ENCODE data around the gene IGF2BP2.

IGF2BP2 gene

GRCh38 chr3:185767002-185767688, 57.7 kb downstream of the IGF2BP2 start:
- in situ Hi-C loops (cut with MboI; ENCODE audit: low sequenced_read_pairs), result loop anchor here (10.0 kb wide), 1 partner anchor 92 kb away; no protein-coding TSS in a partner anchor

GRCh38 chr3:185766329-185767001, 58.4 kb downstream of the IGF2BP2 start:
- in situ Hi-C loops (cut with MboI; ENCODE audit: low sequenced_read_pairs), result loop anchor here (10.0 kb wide), 1 partner anchor 92 kb away; no protein-coding TSS in a partner anchor

- in situ Hi-C loops (cut with MboI; ENCODE audit: low sequenced_read_pairs), result loop anchor here (10.0 kb wide), 1 partner anchor 90 kb away; no protein-coding TSS in a partner anchor
Measured at GRCh38 chr3:185764980-185765370, 59.9 kb downstream of the IGF2BP2 start.

GRCh38 chr3:185764163-185764979, 60.5 kb downstream of the IGF2BP2 start:
- in situ Hi-C loops (cut with MboI; ENCODE audit: low sequenced_read_pairs), result loop anchor here (10.0 kb wide), 1 partner anchor 90 kb away; no protein-coding TSS in a partner anchor

- in situ Hi-C loops (cut with MboI; ENCODE audit: low sequenced_read_pairs), result loop anchor here (10.0 kb wide), 1 partner anchor 89 kb away; no protein-coding TSS in a partner anchor
Measured at GRCh38 chr3:185763347-185764005, 61.4 kb downstream of the IGF2BP2 start.

GRCh38 chr3:185760550-185760949, 64.3 kb downstream of the IGF2BP2 start:
- in situ Hi-C loops (cut with MboI; ENCODE audit: low sequenced_read_pairs), result loop anchor here (10.0 kb wide), 1 partner anchor 86 kb away; no protein-coding TSS in a partner anchor

GRCh38 chr3:185760088-185760487, 64.8 kb downstream of the IGF2BP2 start:
- in situ Hi-C loops (cut with MboI; ENCODE audit: low sequenced_read_pairs), result loop anchor here (10.0 kb wide), 1 partner anchor 85 kb away; no protein-coding TSS in a partner anchor

GRCh38 chr3:185759512-185759911, 65.3 kb downstream of the IGF2BP2 start:
- in situ Hi-C loops (cut with MboI; ENCODE audit: low sequenced_read_pairs), result no loop called here

- in situ Hi-C loops (cut with MboI; ENCODE audit: low sequenced_read_pairs), result no loop called here
Measured at GRCh38 chr3:185758912-185759311, 65.9 kb downstream of the IGF2BP2 start.

- in situ Hi-C loops (cut with MboI; ENCODE audit: low sequenced_read_pairs), result no loop called here
Measured at GRCh38 chr3:185757176-185757575, 67.7 kb downstream of the IGF2BP2 start.

GRCh38 chr3:185756477-185756876, 68.4 kb downstream of the IGF2BP2 start:
- in situ Hi-C loops (cut with MboI; ENCODE audit: low sequenced_read_pairs), result no loop called here

- in situ Hi-C loops (cut with MboI; ENCODE audit: low sequenced_read_pairs), result no loop called here
Measured at GRCh38 chr3:185754920-185755319, 69.9 kb downstream of the IGF2BP2 start.

- in situ Hi-C loops (cut with MboI; ENCODE audit: low sequenced_read_pairs), result no loop called here
Measured at GRCh38 chr3:185753354-185753753, 71.5 kb downstream of the IGF2BP2 start.

- in situ Hi-C loops (cut with MboI; ENCODE audit: low sequenced_read_pairs), result no loop called here
Measured at GRCh38 chr3:185750702-185751101, 74.1 kb downstream of the IGF2BP2 start.

- in situ Hi-C loops (cut with MboI; ENCODE audit: low sequenced_read_pairs), result no loop called here
Measured at GRCh38 chr3:185750015-185750414, 74.8 kb downstream of the IGF2BP2 start.

GRCh38 chr3:185746470-185746869, 78.4 kb downstream of the IGF2BP2 start:
- in situ Hi-C loops (cut with MboI; ENCODE audit: low sequenced_read_pairs), result no loop called here

GRCh38 chr3:185744997-185745843, 79.6 kb downstream of the IGF2BP2 start:
- in situ Hi-C loops (cut with MboI; ENCODE audit: low sequenced_read_pairs), result no loop called here

- in situ Hi-C loops (cut with MboI; ENCODE audit: low sequenced_read_pairs), result no loop called here
Measured at GRCh38 chr3:185741586-185741985, 83.3 kb downstream of the IGF2BP2 start.

- in situ Hi-C loops (cut with MboI; ENCODE audit: low sequenced_read_pairs), result no loop called here
Measured at GRCh38 chr3:185740133-185740532, 84.7 kb downstream of the IGF2BP2 start.

- in situ Hi-C loops (cut with MboI; ENCODE audit: low sequenced_read_pairs), result no loop called here
Measured at GRCh38 chr3:185739264-185739701, 85.6 kb downstream of the IGF2BP2 start.
